ENCODE results near the gene SLC38A2.

DNA sequence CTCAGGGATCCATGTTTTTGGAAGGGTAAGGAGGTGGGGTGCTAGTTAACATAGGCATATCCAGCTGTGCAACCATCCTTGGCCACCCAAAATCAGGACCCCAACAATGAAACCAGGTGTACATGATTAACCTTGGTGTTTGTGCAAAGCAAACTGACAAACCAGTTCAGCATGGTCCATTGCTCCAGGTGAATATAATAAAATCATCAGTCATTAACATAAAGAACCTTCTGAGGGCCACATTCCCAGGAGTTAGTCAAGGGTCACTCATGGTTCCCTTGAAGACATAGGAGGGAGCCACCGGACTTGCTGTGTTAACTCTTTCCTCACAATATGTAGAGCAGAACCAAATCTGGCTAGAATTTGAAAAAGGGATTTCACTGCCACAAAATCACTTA lies 17.8 kb downstream of the SLC38A2 start:
- no peak for TF ChIP-seq POLR2A (IDR thresholded peaks at IDR 0.05)
- TF ChIP-seq, protein P1, sequence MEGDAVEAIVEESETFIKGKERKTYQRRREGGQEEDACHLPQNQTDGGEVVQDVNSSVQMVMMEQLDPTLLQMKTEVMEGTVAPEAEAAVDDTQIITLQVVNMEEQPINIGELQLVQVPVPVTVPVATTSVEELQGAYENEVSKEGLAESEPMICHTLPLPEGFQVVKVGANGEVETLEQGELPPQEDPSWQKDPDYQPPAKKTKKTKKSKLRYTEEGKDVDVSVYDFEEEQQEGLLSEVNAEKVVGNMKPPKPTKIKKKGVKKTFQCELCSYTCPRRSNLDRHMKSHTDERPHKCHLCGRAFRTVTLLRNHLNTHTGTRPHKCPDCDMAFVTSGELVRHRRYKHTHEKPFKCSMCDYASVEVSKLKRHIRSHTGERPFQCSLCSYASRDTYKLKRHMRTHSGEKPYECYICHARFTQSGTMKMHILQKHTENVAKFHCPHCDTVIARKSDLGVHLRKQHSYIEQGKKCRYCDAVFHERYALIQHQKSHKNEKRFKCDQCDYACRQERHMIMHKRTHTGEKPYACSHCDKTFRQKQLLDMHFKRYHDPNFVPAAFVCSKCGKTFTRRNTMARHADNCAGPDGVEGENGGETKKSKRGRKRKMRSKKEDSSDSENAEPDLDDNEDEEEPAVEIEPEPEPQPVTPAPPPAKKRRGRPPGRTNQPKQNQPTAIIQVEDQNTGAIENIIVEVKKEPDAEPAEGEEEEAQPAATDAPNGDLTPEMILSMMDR (IDR thresholded peaks at IDR 0.05): no peak

Measured in lower leg skin (tissue), 3 donors.